Activated CD4-positive, alpha-beta T cell treated with anti-CD3 and anti-CD28 coated beads, Interleukin-2, Interleukin-6, amounts not matched to agents 100 ng/mL and 50 ng/mL, durations not matched to agents 16 hours and 8 hours (primary cell): ENCODE results near the gene CCDC3.
A peak's percentile ranks its signal among the peaks of the same experiment; 100 is the strongest.

Experiments used
- DNase-seq: peaks from one replicate; pipeline ENCODE4 v3.0.0-alpha.2; 2020

Gene CCDC3

DNA sequence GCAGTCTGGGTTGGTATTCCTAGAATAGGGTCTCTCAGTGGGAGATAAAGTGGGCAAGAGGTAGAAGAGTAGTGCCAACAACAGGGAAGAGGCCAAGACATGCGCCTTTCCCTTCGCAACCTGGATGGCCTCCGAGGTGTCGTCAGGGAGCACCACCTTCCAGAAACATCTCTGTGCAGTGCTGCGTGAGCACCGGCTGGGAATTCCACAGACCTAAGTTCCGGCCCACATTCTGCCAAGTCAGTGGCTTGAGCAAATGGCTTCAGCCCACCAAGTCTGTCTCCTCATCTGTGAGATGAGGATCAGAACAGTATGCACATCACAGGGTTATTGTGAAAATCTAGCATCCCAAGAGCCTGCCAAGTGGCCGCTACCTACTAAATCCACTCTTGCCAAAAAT lies 40.6 kb downstream of the CCDC3 start:
- no peak for DNase-seq

DNA sequence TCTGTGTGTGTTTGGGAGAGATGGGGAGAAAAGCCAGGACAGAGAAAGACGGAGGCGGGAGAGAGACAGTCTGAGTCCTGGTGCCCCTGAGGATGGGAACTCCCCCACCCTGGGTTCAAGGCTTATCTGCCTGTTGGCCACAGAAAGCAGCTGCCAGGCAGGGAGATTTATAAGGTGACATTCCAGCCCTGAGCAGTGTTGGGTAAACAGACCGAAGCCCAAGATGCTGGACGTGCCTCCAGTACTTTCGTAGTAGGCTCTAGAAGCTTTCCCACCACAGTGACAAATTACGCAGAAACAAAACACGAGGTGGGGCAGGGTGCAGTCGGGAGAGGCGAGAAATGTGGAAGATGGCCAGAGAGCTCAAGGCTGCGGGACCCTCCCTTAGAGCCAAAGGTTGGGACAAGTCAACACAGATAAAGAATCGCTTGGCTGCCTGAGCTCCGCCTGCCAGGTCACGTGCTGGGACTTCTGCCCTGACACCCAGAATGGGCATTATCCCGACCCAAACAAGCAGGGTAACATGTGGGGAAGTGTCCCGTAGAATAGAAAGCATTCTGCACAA lies 41.1 kb downstream of the CCDC3 start:
- DNase-seq, result no peak

DNA sequence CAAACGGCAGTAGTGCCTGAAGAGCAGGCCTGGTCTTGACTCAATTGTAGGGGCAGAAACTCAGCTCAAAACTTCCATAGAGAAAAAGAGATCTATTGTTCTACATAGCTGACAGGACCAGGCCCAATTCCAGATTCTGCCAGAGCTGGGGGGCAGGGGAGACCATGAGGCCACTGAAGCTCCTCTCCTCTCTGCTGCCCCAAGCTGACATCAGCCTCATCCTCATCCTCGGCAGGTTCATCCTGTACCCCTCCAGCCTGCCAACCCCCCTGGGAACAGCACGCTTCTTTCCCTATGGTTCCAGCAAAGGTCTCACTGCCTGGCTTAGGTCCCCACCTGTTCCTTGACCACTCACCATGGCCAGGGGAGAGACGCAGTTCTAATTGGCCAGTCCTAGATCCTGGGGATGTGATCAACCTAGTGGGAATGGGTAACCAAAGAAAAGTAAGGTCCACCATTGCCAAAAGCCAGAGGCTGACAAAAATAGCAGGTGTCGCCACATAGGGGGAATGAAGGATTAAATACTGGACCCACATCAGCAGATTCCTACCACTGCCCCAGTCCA lies 42.9 kb downstream of the CCDC3 start:
- no peak for DNase-seq

- DNase-seq, result no peak
These were observed 44.4 kb downstream of the CCDC3 start for GRCh38 chr10:12957081-12957480.

DNA sequence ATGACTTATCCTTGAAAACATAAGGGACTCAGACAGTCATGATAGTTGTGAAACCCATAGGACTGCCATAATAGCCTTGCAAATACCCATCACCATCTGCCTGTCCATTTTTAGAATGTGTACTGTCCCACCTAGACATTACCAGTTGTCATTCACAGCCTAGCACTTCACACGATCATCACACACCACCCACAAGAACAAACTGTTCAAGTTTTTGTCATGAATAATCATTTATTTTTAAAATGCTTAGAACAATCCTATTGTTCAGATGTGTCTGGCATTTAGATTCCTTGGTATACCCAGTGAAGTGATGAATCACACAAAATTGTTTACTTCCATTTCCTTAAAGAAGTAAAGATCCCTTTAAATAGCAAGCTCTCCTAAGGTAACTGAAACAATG lies 46.6 kb downstream of the CCDC3 start:
- no peak for DNase-seq

DNA sequence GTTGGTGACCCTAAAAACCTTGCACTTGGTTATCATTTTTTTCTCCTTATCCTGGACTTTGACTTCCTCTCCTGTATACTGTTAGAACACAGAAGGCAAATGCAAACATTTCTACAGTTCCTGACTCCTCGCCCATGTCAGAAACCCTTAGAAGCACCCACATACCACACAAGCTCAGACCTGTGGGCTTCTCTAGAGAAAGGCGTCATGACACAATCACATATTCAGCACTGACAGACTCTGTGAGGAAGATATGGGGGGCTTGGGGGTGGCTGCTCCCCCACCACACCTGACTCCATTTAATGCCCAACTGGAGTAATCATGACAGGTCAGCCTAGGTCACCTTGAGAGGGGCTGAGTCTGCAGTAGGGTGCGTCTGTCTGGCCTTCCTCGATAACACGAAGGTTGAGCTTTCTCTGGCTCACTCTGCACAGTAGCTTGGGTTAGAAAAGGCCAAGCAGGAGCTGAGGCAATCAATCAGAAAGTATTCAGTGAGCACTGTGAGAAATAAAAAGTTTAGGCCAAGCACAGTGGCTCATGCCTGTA lies 50.9 kb downstream of the CCDC3 start:
- DNase-seq, result no peak

DNA sequence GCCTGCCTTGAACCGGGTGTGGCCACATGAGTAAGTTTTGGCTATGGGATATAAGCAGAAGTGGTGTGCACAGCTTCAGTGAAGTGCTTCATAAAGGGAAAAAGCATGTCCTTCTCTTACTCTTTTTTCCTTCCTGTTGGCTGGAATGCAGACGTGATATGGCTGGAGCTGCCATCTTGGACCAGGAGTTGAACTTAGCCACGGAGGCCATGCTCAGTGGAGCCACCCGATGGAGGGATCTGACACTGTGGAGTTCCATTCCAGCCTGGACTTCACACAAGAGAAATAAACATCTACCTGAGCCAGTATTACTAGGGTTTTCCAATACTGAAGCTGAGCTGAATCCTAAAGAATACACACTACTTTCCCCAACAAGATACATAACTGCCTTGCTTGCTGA lies 52.3 kb downstream of the CCDC3 start:
- no peak for DNase-seq

- no peak for DNase-seq
These were observed 53.8 kb downstream of the CCDC3 start for GRCh38 chr10:12947741-12948140.

DNA sequence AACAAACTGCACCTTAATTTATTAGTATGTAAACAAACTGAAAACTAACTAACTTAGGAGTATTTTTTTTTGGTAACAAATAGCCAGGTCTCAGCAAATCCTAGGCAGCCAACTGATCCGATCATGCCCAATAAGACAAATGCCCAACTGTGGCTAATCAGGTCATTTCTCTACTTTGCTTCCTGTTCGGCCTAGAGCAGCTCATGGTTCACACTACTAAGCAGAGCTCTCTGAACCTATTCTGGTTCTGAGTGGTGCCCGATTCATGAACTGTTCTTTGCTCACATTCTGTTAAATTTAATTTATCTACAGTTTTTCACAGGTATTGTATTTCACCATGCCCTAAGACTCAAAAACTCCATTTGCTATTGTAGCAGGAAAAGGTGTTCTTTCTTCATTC lies 55.1 kb downstream of the CCDC3 start:
- no peak for DNase-seq

- DNase-seq, result peak; percentile 36
These were observed 55.7 kb downstream of the CCDC3 start for GRCh38 chr10:12945690-12946359.

DNA sequence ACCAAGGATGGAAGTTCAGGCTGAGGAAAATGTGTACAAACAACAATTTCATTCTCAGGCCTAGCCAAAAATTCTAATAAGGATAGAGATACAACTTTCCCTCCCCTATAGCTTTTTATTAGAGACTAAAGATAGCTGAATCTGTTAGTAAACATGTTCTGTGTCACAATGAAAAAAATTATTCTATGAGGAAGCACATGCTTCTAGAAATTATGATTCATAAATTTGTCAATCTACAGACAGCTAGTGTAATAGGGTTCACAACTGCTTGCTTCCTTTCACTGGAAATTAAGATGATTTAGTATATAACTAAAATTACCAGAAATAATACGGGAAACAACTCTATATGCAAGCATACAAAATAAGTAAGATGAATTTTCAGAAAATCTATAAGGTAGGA lies 56.6 kb downstream of the CCDC3 start:
- no peak for DNase-seq

GRCh38 chr10:12943425-12943824 lies 58.1 kb downstream of the CCDC3 start:
- no peak for DNase-seq

DNA sequence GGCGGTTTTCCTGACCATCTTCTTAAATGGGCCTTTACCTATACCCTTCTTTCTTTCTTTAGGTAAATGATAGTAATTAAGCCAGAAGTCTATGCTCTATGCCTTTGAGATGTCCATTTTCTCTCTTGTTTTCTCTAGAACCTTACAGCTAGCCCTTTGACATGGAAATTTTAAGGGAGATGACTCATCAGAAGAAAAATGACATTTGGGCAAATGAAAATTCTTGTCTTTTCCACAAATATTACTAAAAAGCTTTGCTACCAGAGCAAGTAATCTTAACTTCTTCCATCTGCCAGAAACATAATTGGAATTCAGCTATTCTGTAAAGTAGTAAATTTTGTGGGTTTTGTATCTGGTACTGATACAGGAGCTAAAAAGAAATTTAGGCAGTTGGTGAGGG lies 59.5 kb downstream of the CCDC3 start:
- DNase-seq, result no peak

- DNase-seq, result no peak
These were observed 60.7 kb downstream of the CCDC3 start for GRCh38 chr10:12940791-12941190.

DNA sequence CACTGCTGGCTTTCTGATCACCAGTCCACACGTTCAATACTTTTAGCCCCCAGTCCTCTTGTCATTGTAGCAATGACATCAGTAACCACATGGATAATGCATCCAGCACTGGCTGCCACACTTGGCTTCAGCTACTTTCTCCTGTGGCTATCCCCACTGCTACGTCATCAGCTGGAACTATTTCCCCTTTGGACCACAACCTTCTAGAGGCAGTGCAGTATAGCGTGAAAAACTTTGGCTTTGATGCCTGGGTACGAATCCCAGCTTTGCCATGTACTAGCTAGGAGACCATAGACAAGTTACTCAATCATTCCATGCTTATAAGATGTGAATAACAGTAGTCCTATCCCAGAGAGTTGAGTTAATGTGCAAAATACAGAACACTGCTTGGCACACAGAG lies 63.2 kb downstream of the CCDC3 start:
- DNase-seq, result no peak

DNA sequence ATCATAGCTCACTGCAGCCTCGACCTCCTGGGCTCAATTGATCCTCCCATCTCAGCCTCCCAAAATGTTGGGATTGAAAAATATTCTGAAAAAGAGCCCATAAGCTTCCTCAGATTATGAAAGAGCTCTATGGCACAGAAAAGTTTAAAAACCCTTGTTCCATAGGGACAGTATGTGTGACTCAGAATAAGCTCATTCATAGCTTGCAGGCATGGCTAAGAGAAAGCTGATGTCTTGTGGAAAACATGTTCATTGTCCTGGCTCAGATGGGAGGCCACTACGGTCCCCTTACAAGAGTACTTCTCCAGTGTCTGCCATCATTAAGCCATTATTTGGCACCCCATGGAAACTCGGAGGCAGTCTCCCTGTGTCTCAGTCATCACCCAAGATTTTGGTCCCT lies 64.0 kb downstream of the CCDC3 start:
- no peak for DNase-seq

DNA sequence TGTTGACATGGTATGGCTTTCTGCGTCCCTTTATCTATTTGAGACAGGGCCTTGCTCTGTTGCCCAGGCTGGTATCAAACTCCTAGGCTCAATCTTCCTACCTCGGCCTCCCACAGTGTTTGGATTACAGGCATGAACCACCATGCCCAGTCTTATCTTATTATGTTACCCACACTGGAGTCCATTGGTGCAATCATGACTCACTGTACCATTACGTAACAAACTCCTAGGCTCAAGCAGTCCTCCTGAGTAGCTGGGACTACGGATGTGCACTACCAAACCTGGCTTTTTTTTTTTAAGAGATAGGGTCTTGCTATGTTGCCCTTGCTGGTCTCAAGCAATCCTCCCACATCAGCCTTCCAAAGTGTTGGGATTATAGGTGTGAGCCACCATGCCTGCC lies 66.7 kb downstream of the CCDC3 start:
- DNase-seq, result no peak

- no peak for DNase-seq
These were observed 72.1 kb downstream of the CCDC3 start for GRCh38 chr10:12929381-12929780.

GRCh38 chr10:12928571-12928970 lies 72.9 kb downstream of the CCDC3 start:
- no peak for DNase-seq

DNA sequence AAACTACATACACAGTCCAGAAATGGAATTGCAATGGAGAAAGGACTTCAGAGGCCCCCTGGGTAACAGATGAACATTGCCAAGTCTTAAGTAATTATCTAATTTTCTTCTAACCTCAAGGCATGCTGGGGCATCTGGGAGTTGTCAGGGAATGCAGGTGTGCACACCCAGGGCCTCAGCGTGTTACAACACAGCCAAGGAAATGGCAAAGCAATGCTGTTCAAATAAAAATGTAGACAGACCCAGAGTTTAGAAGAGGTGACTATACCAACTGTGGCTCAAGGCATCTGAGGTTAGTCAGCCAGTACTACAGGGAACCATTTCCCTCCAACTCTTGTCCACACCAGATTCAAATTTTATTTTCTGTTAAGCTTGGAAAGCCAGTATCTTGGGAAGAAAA lies 73.6 kb downstream of the CCDC3 start:
- no peak for DNase-seq

DNA sequence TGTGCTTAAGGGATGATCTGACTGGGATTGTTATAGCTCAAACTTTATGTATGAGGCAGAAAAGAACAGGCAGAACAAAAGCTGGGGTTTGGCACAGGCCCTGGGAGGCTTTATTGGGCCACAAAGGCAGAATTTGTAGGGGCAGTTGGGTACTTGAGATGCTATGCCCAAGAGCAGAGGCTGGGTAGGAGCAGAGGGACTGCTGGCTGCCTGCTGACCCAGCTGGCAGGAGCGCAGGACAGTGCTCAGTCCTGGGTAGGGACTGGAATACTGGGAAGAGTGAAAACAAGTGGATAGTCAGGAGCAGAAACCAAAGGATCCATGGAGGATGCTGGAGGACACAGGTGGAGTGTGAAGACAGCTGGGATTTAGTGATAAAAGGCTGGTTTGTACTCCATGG lies 75.7 kb downstream of the CCDC3 start:
- DNase-seq, result no peak

GRCh38 chr10:12924911-12925310 lies 76.6 kb downstream of the CCDC3 start:
- no peak for DNase-seq

DNA sequence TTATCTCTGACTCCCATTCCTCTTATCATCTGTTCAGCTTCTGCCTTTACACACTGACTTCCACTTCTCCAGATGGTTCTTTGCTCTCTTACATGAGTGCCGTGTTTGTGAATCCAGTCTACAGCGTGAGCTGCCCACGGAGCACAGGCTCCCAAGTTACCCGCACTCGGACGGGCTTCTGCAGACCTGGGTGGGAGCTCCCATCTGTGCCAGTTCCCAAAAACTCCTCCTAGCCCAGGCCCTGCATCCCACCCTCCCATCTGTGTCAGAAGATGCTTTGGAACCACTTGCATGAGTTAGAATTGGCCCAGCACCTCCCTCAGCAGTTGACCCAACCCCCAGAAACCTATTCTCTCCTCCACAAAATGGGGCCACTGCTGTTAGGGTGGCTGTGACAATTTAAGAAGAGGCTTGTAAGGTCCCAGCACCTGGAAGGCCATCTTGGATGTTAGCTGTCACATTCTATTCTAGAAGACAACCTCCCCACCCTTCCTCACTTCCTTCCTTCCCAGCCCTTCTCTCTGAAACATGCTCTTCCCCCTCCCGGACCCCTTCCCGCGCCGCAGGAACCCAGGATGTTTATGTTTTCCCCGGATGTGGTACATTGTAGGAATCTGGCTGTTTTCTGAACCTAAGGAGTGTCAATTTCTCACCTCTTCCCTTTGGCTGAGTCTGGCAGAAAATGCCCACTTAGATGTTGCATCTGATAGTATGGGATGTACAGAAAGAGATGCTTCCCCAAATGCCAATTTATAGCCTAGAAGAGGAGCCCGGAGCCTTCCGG lies 79.2 kb downstream of the CCDC3 start:
- DNase-seq, result no peak

DNA sequence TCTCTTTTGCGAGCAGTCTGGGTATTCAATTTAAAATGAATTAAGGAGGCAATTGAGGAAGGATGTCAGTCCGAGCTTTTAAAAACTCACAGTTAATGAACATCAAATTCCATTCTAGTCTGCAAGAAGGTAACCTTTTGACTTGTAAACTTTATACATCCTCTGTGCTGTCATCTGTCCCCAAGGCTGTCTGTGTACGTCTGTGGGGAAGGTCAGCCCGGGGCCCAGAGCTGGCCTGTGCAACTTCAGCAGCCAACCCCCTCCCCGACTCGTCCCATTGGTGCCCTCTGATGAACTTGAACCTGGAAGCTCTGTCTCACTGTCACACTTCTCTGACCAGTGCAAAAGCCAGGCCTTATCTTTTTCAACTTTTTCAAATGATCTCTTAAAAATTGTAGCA lies 80.3 kb downstream of the CCDC3 start:
- DNase-seq, result no peak
